SK-N-SH (cell line): ENCODE data around the gene SETX.

Experiments
- CTCF ChIP-seq: fragments of 200-600 bp; sonication (generic); IDR thresholded peaks from 2 replicates; pipeline ENCODE4 v1.6.1; 2017; ENCODE audit warnings: antibody characterized with exemption, mild to moderate bottlenecking, moderate library complexity
- YY1 ChIP-seq: IDR thresholded peaks from 2 replicates; pipeline ENCODE4 v1.4.0; 2012; ENCODE audit warnings: low read depth, mild to moderate bottlenecking

GRCh38 chr9:132391449-132391848, 36.7 kb upstream of the SETX start:
- no peak for TF ChIP-seq CTCF
- TF ChIP-seq YY1: no peak
